HCT116 (cell line): ENCODE data around the gene AUTS2.

ENCODE experiments used
- CTCF ChIP-seq, 3 experiments: fragments of 200-600 bp in 1 of 3; sonication (generic) in 1 of 3; IDR thresholded peaks in 2 of 3; conservative IDR thresholded peaks in 1 of 3; 2 replicates each; pipeline ENCODE4 v1.5.1; 2012 to 2017; ENCODE audit warnings: low read depth in 2 of 3, low read length in 2 of 3, antibody characterized with exemption in 1 of 3, borderline replicate concordance in 1 of 3, control low read depth in 1 of 3, mild to moderate bottlenecking in 1 of 3, mixed read lengths in 1 of 3, mixed run types in 1 of 3, moderate library complexity in 1 of 3; ENCODE audit not compliant: insufficient read depth in 1 of 3
- EZH2phosphoT487 ChIP-seq: fragments of 200-600 bp; IDR thresholded peaks from 2 replicates; pipeline ENCODE4 v1.6.1; 2018; ENCODE audit warnings: antibody characterized with exemption, borderline replicate concordance
- POLR2A ChIP-seq: IDR thresholded peaks from 2 replicates; pipeline ENCODE4 v1.7.0; 2011; ENCODE audit warnings: borderline replicate concordance; ENCODE audit not compliant: insufficient read depth, insufficient read length; ENCODE audit errors: extremely low read depth

- TF ChIP-seq CTCF (IDR thresholded peaks at IDR 0.05 in 2 of 3, conservative IDR thresholded peaks at IDR 0.05 in 1 of 3; ENCODE audit: borderline replicate concordance in 1 of 3, insufficient read depth in 1 of 3, low read depth in 2 of 3, low read length in 2 of 3) (no peak), EZH2phosphoT487 (no peak), POLR2A (no peak)
Observed at GRCh38 chr7:70838292-70838907, 1240.1 kb downstream of the AUTS2 start.
